Colonic mucosa (tissue), 4 donors: ENCODE results near the gene BTBD2. TPM values are rescaled to one million over a fixed set of nuclear protein-coding genes. Genes with fewer than 3 reads are reported as not detected.

Experiments
- DNase-seq: peaks from one replicate; pipeline ENCODE4 v3.0.0-alpha.2; 2020
- H3K27ac ChIP-seq: fragments of 200-600 bp; one replicate; pipeline ENCODE4 v1.8.0; 2021
- H3K27me3 ChIP-seq: fragments of 200-600 bp; one replicate; pipeline ENCODE4 v1.8.0; 2021
- H3K36me3 ChIP-seq: fragments of 200-600 bp; one replicate; pipeline ENCODE4 v1.8.0; 2021
- H3K4me1 ChIP-seq: fragments of 200-600 bp; one replicate; pipeline ENCODE4 v1.8.0; 2021; ENCODE audit warnings: mild to moderate bottlenecking
- H3K4me3 ChIP-seq: fragments of 200-600 bp; one replicate; pipeline ENCODE4 v1.8.0; 2021
- H3K9ac ChIP-seq, 2 donors: one replicate each; pipeline ENCODE4 v1.7.0; 2013; ENCODE audit warnings: control low read depth in 2 of 2, low read depth in 2 of 2, low read length in 2 of 2
- H3K9me3 ChIP-seq: fragments of 200-600 bp; one replicate; pipeline ENCODE4 v1.8.0; 2021
- CTCF ChIP-seq: fragments of 200-600 bp; IDR thresholded peaks from one replicate; pipeline ENCODE4 v1.8.0; 2022; ENCODE audit warnings: antibody characterized with exemption, mild to moderate bottlenecking
- intact Hi-C: fragments of 100-400 bp; cut with DNase I; formaldehyde crosslinking; loops from one replicate; pipeline ENCODE4 v1.14.1; 2022
- total RNA-seq, 2 donors: library from RNA; stranded (reverse); fragmentation: NEBNext Ultra II Directional in 1 of 2; extraction: Animal tissue kit (Norgen Biotek cat#: 25700) in 1 of 2; gene quantifications; one replicate each; pipeline ENCODE4 v1.2.1, GENCODE V29; 2021
- donor health status: healthy.
- donor health status: DM: no; HTN: no; CAD: no.
- donor health status: DM: no; HTN: no; CAD: no.

Gene BTBD2
- total RNA-seq, 2 donors from 2014 or later, result 74.5 to 81.5 TPM

DNA sequence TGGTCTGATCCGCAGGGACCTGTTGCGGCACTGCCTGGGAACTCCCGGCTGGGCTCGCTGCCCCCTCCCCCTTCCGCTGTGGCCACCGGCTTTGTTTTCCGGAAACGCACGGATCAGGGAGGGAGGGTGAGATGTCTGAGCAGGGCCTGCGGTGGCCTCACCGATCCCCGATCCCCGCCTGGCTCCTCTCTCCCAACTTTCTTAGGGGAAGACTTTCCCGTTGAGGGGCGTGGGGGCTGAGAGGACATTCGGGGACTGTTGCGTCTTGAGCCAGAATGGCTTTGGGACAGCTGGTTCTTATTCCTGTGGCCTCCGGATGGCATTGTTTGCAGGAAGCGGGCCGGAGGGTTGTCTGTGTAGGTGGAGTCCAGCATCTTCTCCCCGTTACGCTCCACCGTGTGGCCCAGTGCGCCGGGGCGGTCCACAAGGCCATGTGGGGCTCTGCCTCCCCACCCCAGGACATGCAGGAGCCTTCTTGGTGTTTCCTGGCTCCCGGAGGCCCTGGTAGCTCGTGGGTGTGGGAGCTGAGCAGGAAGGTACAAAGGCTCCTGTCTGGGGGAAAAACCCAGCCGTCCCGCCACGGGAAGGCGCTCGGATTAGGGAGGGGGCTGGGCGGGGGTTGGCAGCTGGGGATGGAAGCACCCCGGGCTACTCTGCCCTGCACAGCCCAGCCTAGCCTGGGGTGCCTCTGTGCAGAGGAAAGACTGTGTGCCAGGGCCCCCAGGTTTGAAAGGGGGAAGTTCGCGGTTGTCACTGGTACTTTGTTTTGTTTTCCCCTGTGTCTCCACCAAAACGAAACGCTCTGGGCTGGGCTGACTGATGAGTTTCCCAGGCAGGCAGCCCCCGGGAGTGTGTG is 73.2 kb downstream of the BTBD2 start:
- H3K4me1 ChIP-seq, result peaks cover 21% of the 10 kb centered on the region
- H3K27me3 ChIP-seq, result no peaks in the 10 kb centered on the region
- no peaks in the 10 kb centered on the region for H3K36me3 ChIP-seq
- DNase-seq, result peak; percentile 83
- peak overlapping the region; percentile 86 for H3K27ac ChIP-seq
- no peak for TF ChIP-seq CTCF
- no peaks in the 10 kb centered on the region for H3K9me3 ChIP-seq
- peak overlapping the region; percentile 80 to 96 for H3K9ac ChIP-seq
- intact Hi-C loops, result no loop called here
- H3K4me3 ChIP-seq, result peak overlapping the region; percentile 61

GRCh38 chr19:1941146-1942077 is 74.1 kb downstream of the BTBD2 start, which contains the start of gene CSNK1G2:
Gene CSNK1G2 (plus strand): TSS chr19:1941172. CDS start chr19:1969773, 28,601 bp downstream.
- TF ChIP-seq CTCF, result no peak
- H3K27ac ChIP-seq, result peak within 1 kb of the TSS; percentile 98
- no peaks in the 10 kb centered on the region for H3K27me3 ChIP-seq
- H3K36me3 ChIP-seq, result no peaks in the 10 kb centered on the region
- no peak for DNase-seq
- H3K9me3 ChIP-seq, result no peaks in the 10 kb centered on the region
- H3K9ac ChIP-seq, result peak within 1 kb of the TSS; percentile 85 to 96
- intact Hi-C loops, result no loop called here
- peak within 1 kb of the TSS; percentile 61 for H3K4me3 ChIP-seq
- H3K4me1 ChIP-seq, result peaks cover 21% of the 10 kb centered on the region

- Histone ChIP-seq H3K4me1 (peaks cover 10% of the 10 kb centered on the region), H3K27ac (no peak overlapping the region), H3K4me3 (no peak overlapping the region), H3K27me3 (no peaks in the 10 kb centered on the region), H3K9me3 (no peaks in the 10 kb centered on the region), H3K36me3 (no peaks in the 10 kb centered on the region), H3K9ac (no peak overlapping the region)
- TF ChIP-seq CTCF, result no peak
- DNase-seq, result no peak
- intact Hi-C loops, result loop anchor here (10.0 kb wide), 2 partner anchors 77 to 137 kb away; partner anchors contain the start of gene BTBD2
Observed at GRCh38 chr19:1938071-1938470, 77.4 kb downstream of the BTBD2 start.

- Histone ChIP-seq H3K27ac (no peak overlapping the region), H3K27me3 (no peaks in the 10 kb centered on the region), H3K36me3 (no peaks in the 10 kb centered on the region), H3K4me3 (no peak overlapping the region), H3K9me3 (no peaks in the 10 kb centered on the region), H3K9ac (no peak overlapping the region), H3K4me1 (peaks cover 4% of the 10 kb centered on the region)
- no peak for DNase-seq
- intact Hi-C loops, result loop anchor here (10.0 kb wide), 2 partner anchors 78 to 138 kb away; partner anchors contain the start of gene BTBD2
- TF ChIP-seq CTCF, result no peak
Observed at GRCh38 chr19:1936916-1937610, 78.5 kb downstream of the BTBD2 start.

GRCh38 chr19:1936430-1936829 is 79.1 kb downstream of the BTBD2 start:
- no peak for TF ChIP-seq CTCF
- Histone ChIP-seq H3K9ac (no peak overlapping the region), H3K27me3 (no peaks in the 10 kb centered on the region), H3K9me3 (no peaks in the 10 kb centered on the region), H3K36me3 (no peaks in the 10 kb centered on the region), H3K27ac (no peak overlapping the region), H3K4me1 (peaks cover 4% of the 10 kb centered on the region), H3K4me3 (no peak overlapping the region)
- intact Hi-C loops, result loop anchor here (10.0 kb wide), 2 partner anchors 78 to 138 kb away; partner anchors contain the start of gene BTBD2
- DNase-seq, result no peak
